Activated CD4-positive, alpha-beta memory T cell treated with anti-CD3 and anti-CD28 coated beads for 36 hours (primary cell): ENCODE data around the gene MYRIP. TPM values are rescaled to one million over a fixed set of nuclear protein-coding genes. Genes with fewer than 3 reads are reported as not detected.

Experiments used
- CTCF ChIA-PET: fragments of 350-600 bp; sonication (Branson Sonifier 250); formaldehyde crosslinking; loops from one replicate; lab custom pipeline; 2021; ENCODE audit warnings: antibody characterized with exemption, inconsistent platforms; lab: Charles Lee
- POLR2A ChIA-PET: fragments of 350-600 bp; sonication (Branson Sonifier 250); formaldehyde crosslinking; loops from one replicate; lab custom pipeline; 2021; ENCODE audit warnings: antibody characterized with exemption; lab: Charles Lee
- DNase-seq: peaks from one replicate; pipeline ENCODE4 v3.0.0-alpha.2; 2020
- H3K27ac Mint-ChIP-seq: one replicate; pipeline ENCODE4 v1.8.0; 2021; ENCODE audit warnings: mixed read lengths
- H3K27me3 Mint-ChIP-seq: one replicate; pipeline ENCODE4 v1.8.0; 2021; ENCODE audit warnings: mixed read lengths
- H3K36me3 Mint-ChIP-seq: one replicate; pipeline ENCODE4 v1.8.0; 2021; ENCODE audit warnings: mixed read lengths
- H3K4me1 Mint-ChIP-seq: one replicate; pipeline ENCODE4 v1.8.0; 2021; ENCODE audit warnings: low read depth, mixed read lengths
- H3K4me3 Mint-ChIP-seq: one replicate; pipeline ENCODE4 v1.8.0; 2021; ENCODE audit warnings: mild to moderate bottlenecking, mixed read lengths
- H3K9me3 Mint-ChIP-seq: one replicate; pipeline ENCODE4 v1.8.0; 2021; ENCODE audit warnings: mixed read lengths
- intact Hi-C: fragments of 100-400 bp; cut with micrococcal nuclease; formaldehyde crosslinking; loops from one replicate; pipeline ENCODE4 v1.15.1; 2023
- total RNA-seq, 2 experiments: library from RNA; stranded (reverse); gene quantifications; one replicate each; pipeline ENCODE4 v1.2.3, GENCODE V29; 2021

MYRIP gene
- total RNA-seq, 2 experiments from 2014 or later: not detected

GRCh38 chr3:40170395-40170794, 361.0 kb downstream of the MYRIP start:
- Mint-ChIP-seq H3K27me3 (no peaks in the 10 kb centered on the region), H3K4me1 (no peaks in the 10 kb centered on the region), H3K27ac (no peak overlapping the region), H3K4me3 (no peak overlapping the region), H3K36me3 (no peaks in the 10 kb centered on the region), H3K9me3 (no peaks in the 10 kb centered on the region)
- ChIA-PET POLR2A (no interaction called here), CTCF (interaction anchor here (2.2 kb wide), 1 partner anchor 10 kb away, joined by 7 read pairs; no protein-coding TSS in a partner anchor)
- DNase-seq: no peak
- intact Hi-C loops: loop anchor here (10.0 kb wide), 1 partner anchor 356 kb away; no protein-coding TSS in a partner anchor

GRCh38 chr3:40172560-40172959, 363.2 kb downstream of the MYRIP start:
- DNase-seq: no peak
- ChIA-PET CTCF (interaction anchor here (1.1 kb wide), 1 partner anchor 467 kb away, joined by 3 read pairs; no protein-coding TSS in a partner anchor), POLR2A (no interaction called here)
- Mint-ChIP-seq H3K27me3 (no peaks in the 10 kb centered on the region), H3K4me3 (no peak overlapping the region), H3K36me3 (no peaks in the 10 kb centered on the region), H3K9me3 (no peaks in the 10 kb centered on the region), H3K4me1 (no peaks in the 10 kb centered on the region), H3K27ac (no peak overlapping the region)
- intact Hi-C loops: loop anchor here (10.0 kb wide), 1 partner anchor 358 kb away; no protein-coding TSS in a partner anchor

GRCh38 chr3:40173227-40173721, 363.9 kb downstream of the MYRIP start:
- no peaks in the 10 kb centered on the region for H3K27me3 Mint-ChIP-seq
- ChIA-PET POLR2A (no interaction called here), CTCF (interaction anchor here (0.7 to 1.1 kb wide), 2 partner anchors 18 to 468 kb away, joined by 3 read pairs; no protein-coding TSS in a partner anchor)
- no peaks in the 10 kb centered on the region for H3K4me1 Mint-ChIP-seq
- H3K36me3 Mint-ChIP-seq: no peaks in the 10 kb centered on the region
- H3K4me3 Mint-ChIP-seq: no peak overlapping the region
- no peak overlapping the region for H3K27ac Mint-ChIP-seq
- no peaks in the 10 kb centered on the region for H3K9me3 Mint-ChIP-seq
- intact Hi-C loops: loop anchor here (10.0 kb wide), 1 partner anchor 358 kb away; no protein-coding TSS in a partner anchor
- DNase-seq: no peak

- no peaks in the 10 kb centered on the region for H3K4me1 Mint-ChIP-seq
- H3K27me3 Mint-ChIP-seq: no peaks in the 10 kb centered on the region
- CTCF ChIA-PET: interaction anchor here (0.7 to 4.8 kb wide), 19 partner anchors 9 to 762 kb away, joined by 3 to 43 read pairs (median 4); no protein-coding TSS in a partner anchor
- intact Hi-C loops: loop anchor here (2.0 to 10.0 kb wide), 2 partner anchors 363 to 731 kb away; no protein-coding TSS in a partner anchor
- H3K9me3 Mint-ChIP-seq: no peaks in the 10 kb centered on the region
- H3K36me3 Mint-ChIP-seq: no peaks in the 10 kb centered on the region
- no peak overlapping the region for H3K4me3 Mint-ChIP-seq
- H3K27ac Mint-ChIP-seq: no peak overlapping the region
- POLR2A ChIA-PET: no interaction called here
- no peak for DNase-seq
These were observed 368.7 kb downstream of the MYRIP start for GRCh38 chr3:40178012-40178594.

- H3K9me3 Mint-ChIP-seq: no peaks in the 10 kb centered on the region
- no peaks in the 10 kb centered on the region for H3K4me1 Mint-ChIP-seq
- POLR2A ChIA-PET: no interaction called here
- DNase-seq: peak; percentile 72
- no peaks in the 10 kb centered on the region for H3K27me3 Mint-ChIP-seq
- no peak overlapping the region for H3K27ac Mint-ChIP-seq
- H3K36me3 Mint-ChIP-seq: no peaks in the 10 kb centered on the region
- CTCF ChIA-PET: interaction anchor here (0.7 to 4.8 kb wide), 28 partner anchors 11 to 763 kb away, joined by 3 to 43 read pairs (median 3); no protein-coding TSS in a partner anchor
- H3K4me3 Mint-ChIP-seq: no peak overlapping the region
- intact Hi-C loops: loop anchor here (2.0 to 10.0 kb wide), 2 partner anchors 364 to 732 kb away; no protein-coding TSS in a partner anchor
These were observed 369.6 kb downstream of the MYRIP start for GRCh38 chr3:40179016-40179415.

- intact Hi-C loops: no loop called here
- ChIA-PET CTCF (interaction anchor here (0.9 to 4.8 kb wide), 5 partner anchors 11 to 733 kb away, joined by 4 to 43 read pairs (median 7); no protein-coding TSS in a partner anchor), POLR2A (no interaction called here)
- no peaks in the 10 kb centered on the region for H3K27me3 Mint-ChIP-seq
- no peaks in the 10 kb centered on the region for H3K36me3 Mint-ChIP-seq
- H3K4me1 Mint-ChIP-seq: no peaks in the 10 kb centered on the region
- DNase-seq: no peak
- H3K9me3 Mint-ChIP-seq: no peaks in the 10 kb centered on the region
- no peak overlapping the region for H3K27ac Mint-ChIP-seq
- H3K4me3 Mint-ChIP-seq: no peak overlapping the region
These were observed 371.8 kb downstream of the MYRIP start for GRCh38 chr3:40181182-40181581.

- no peaks in the 10 kb centered on the region for H3K27me3 Mint-ChIP-seq
- H3K36me3 Mint-ChIP-seq: no peaks in the 10 kb centered on the region
- no peaks in the 10 kb centered on the region for H3K9me3 Mint-ChIP-seq
- POLR2A ChIA-PET: no interaction called here
- DNase-seq: no peak
- H3K4me3 Mint-ChIP-seq: no peak overlapping the region
- CTCF ChIA-PET: interaction anchor here (10.4 kb wide), 1 partner anchor 131 kb away, joined by 183 read pairs; no protein-coding TSS in a partner anchor
- intact Hi-C loops: no loop called here
- no peaks in the 10 kb centered on the region for H3K4me1 Mint-ChIP-seq
- no peak overlapping the region for H3K27ac Mint-ChIP-seq
These were observed 375.8 kb downstream of the MYRIP start for GRCh38 chr3:40185029-40185695.

- no peak for DNase-seq
- POLR2A ChIA-PET: no interaction called here
- CTCF ChIA-PET: interaction anchor here (1.2 to 10.4 kb wide), 2 partner anchors 9 to 129 kb away, joined by 4 to 183 read pairs; no protein-coding TSS in a partner anchor
- Mint-ChIP-seq H3K36me3 (no peaks in the 10 kb centered on the region), H3K4me3 (no peak overlapping the region), H3K27me3 (no peaks in the 10 kb centered on the region), H3K27ac (no peak overlapping the region), H3K9me3 (no peaks in the 10 kb centered on the region), H3K4me1 (no peaks in the 10 kb centered on the region)
- intact Hi-C loops: no loop called here
These were observed 377.1 kb downstream of the MYRIP start for GRCh38 chr3:40186508-40186907.

GRCh38 chr3:40187945-40188344, 378.5 kb downstream of the MYRIP start:
- ChIA-PET POLR2A (no interaction called here), CTCF (interaction anchor here (10.4 kb wide), 1 partner anchor 128 kb away, joined by 183 read pairs; no protein-coding TSS in a partner anchor)
- H3K36me3 Mint-ChIP-seq: no peaks in the 10 kb centered on the region
- H3K27me3 Mint-ChIP-seq: no peaks in the 10 kb centered on the region
- no peaks in the 10 kb centered on the region for H3K4me1 Mint-ChIP-seq
- H3K9me3 Mint-ChIP-seq: no peaks in the 10 kb centered on the region
- no peak overlapping the region for H3K4me3 Mint-ChIP-seq
- intact Hi-C loops: no loop called here
- no peak for DNase-seq
- no peak overlapping the region for H3K27ac Mint-ChIP-seq

- ChIA-PET CTCF (interaction anchor here (0.8 to 10.4 kb wide), 2 partner anchors 9 to 127 kb away, joined by 3 to 183 read pairs; no protein-coding TSS in a partner anchor), POLR2A (no interaction called here)
- Mint-ChIP-seq H3K27me3 (no peaks in the 10 kb centered on the region), H3K27ac (no peak overlapping the region), H3K4me1 (no peaks in the 10 kb centered on the region), H3K4me3 (no peak overlapping the region), H3K9me3 (no peaks in the 10 kb centered on the region), H3K36me3 (no peaks in the 10 kb centered on the region)
- DNase-seq: no peak
- intact Hi-C loops: no loop called here
These were observed 379.7 kb downstream of the MYRIP start for GRCh38 chr3:40189118-40189517.

GRCh38 chr3:40190056-40190455, 380.6 kb downstream of the MYRIP start:
- no peak overlapping the region for H3K27ac Mint-ChIP-seq
- no peak overlapping the region for H3K4me3 Mint-ChIP-seq
- H3K27me3 Mint-ChIP-seq: no peaks in the 10 kb centered on the region
- ChIA-PET CTCF (interaction anchor here (4.9 to 10.4 kb wide), 2 partner anchors 10 to 126 kb away, joined by 43 to 183 read pairs; no protein-coding TSS in a partner anchor), POLR2A (no interaction called here)
- no peaks in the 10 kb centered on the region for H3K4me1 Mint-ChIP-seq
- H3K36me3 Mint-ChIP-seq: no peaks in the 10 kb centered on the region
- H3K9me3 Mint-ChIP-seq: no peaks in the 10 kb centered on the region
- no peak for DNase-seq
- intact Hi-C loops: no loop called here

- intact Hi-C loops: no loop called here
- Mint-ChIP-seq H3K4me3 (no peak overlapping the region), H3K27me3 (no peaks in the 10 kb centered on the region), H3K27ac (no peak overlapping the region), H3K4me1 (no peaks in the 10 kb centered on the region), H3K36me3 (no peaks in the 10 kb centered on the region), H3K9me3 (no peaks in the 10 kb centered on the region)
- ChIA-PET CTCF (interaction anchor here (0.5 to 10.4 kb wide), 27 partner anchors 9 to 737 kb away, joined by 3 to 183 read pairs (median 5); partner anchors contain the start of gene EIF1B), POLR2A (no interaction called here)
- no peak for DNase-seq
These were observed 381.8 kb downstream of the MYRIP start for GRCh38 chr3:40191251-40191650.
